ENCODE results near the gene SLC19A1.

DNA sequence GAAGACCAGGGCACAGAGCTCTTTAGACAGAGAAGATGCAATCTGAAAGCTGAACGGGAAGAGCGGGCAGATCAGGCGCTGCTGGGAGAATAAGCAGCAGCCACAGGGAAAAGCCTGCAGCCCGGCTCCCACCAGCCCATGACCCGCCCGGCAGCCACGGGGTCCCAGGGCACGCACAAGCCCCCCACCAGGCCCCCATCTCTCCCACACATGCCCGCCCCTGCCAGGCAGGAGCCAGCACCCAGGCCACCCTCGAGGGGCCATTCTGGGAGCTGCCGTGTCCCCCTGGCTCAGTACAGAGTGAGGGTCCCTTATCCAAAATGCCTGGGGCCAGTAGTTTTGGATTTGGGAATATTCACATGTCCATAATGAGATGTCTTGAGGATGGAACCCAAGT, 16.3 kb downstream of the SLC19A1 start:
- TF ChIP-seq POLR2A (IDR thresholded peaks at IDR 0.05; ENCODE audit: low read depth, low read length) = no peak
- TF ChIP-seq TAF1 (IDR thresholded peaks at IDR 0.05; ENCODE audit: borderline replicate concordance, low read depth, low read length) = no peak
- TF ChIP-seq POLR2AphosphoS5 (IDR thresholded peaks at IDR 0.05; ENCODE audit: low read depth, low read length) = no peak
